Islet of Langerhans (tissue), 1 donor: ENCODE data around the gene LY86.

Experiments
- FAIRE-seq: peaks from one replicate; lab custom pipeline; 2011; peaks lifted over from hg19 to GRCh38; lab: Jason Lieb, UNC

Gene LY86

GRCh38 chr6:6588064-6588923 is at the start of gene LY86:
TSS of gene LY86 (plus strand) at chr6:6588720. CDS start at chr6:6588735, 15 bp downstream.
- FAIRE-seq: no peak

GRCh38 chr6:6539036-6539435 is 49.5 kb upstream of the LY86 start:
- no peak for FAIRE-seq

GRCh38 chr6:6542357-6542756 is 46.2 kb upstream of the LY86 start:
- FAIRE-seq: no peak

- FAIRE-seq: no peak
Observed at GRCh38 chr6:6543181-6543879, 45.2 kb upstream of the LY86 start.

GRCh38 chr6:6545616-6546317 is 42.8 kb upstream of the LY86 start:
- FAIRE-seq: no peak

GRCh38 chr6:6546318-6547109 is 42.0 kb upstream of the LY86 start:
- no peak for FAIRE-seq

- FAIRE-seq: peak; percentile 77
Observed at GRCh38 chr6:6547110-6547879, 41.2 kb upstream of the LY86 start.

GRCh38 chr6:6556161-6556737 is 32.3 kb upstream of the LY86 start:
- no peak for FAIRE-seq

GRCh38 chr6:6556738-6557503 is 31.6 kb upstream of the LY86 start:
- FAIRE-seq: peak; percentile 9

- peak; percentile 68 for FAIRE-seq
Observed at GRCh38 chr6:6557504-6557839, 31.0 kb upstream of the LY86 start.

- no peak for FAIRE-seq
Observed at GRCh38 chr6:6557886-6558285, 30.6 kb upstream of the LY86 start.

GRCh38 chr6:6559994-6560570 is 28.4 kb upstream of the LY86 start:
- no peak for FAIRE-seq

- no peak for FAIRE-seq
Observed at GRCh38 chr6:6560909-6561308, 27.6 kb upstream of the LY86 start.

GRCh38 chr6:6564154-6564553 is 24.4 kb upstream of the LY86 start:
- FAIRE-seq: no peak

- no peak for FAIRE-seq
Observed at GRCh38 chr6:6565069-6565468, 23.5 kb upstream of the LY86 start.

GRCh38 chr6:6565488-6565887 is 23.0 kb upstream of the LY86 start:
- no peak for FAIRE-seq

GRCh38 chr6:6566766-6567165 is 21.8 kb upstream of the LY86 start:
- FAIRE-seq: no peak

GRCh38 chr6:6569096-6569810 is 19.3 kb upstream of the LY86 start:
- no peak for FAIRE-seq

- FAIRE-seq: no peak
Observed at GRCh38 chr6:6569811-6570164, 18.7 kb upstream of the LY86 start.
